HCT116 (cell line): ENCODE measurements around the gene ALOX5AP. TPM values are rescaled to one million over a fixed set of nuclear protein-coding genes. Genes with fewer than 3 reads are reported as not detected.

ENCODE experiments used
- ATAC-seq: fragments of 200-7000 bp; cut with Tn5 transposase; 2 replicates; pipeline ENCODE4 v1.9.1; 2020; ENCODE audit warnings: mild to moderate bottlenecking, moderate library complexity
- BruUV-seq: library from RNA; stranded (reverse); fragments of 400-500 nt; replicated peaks from 2 replicates; lab custom pipeline; 2021; lab: Mats Ljungman, UMichigan
- CTCF ChIA-PET: fragments of 300-600 bp; sonication (Branson Sonifier 250); formaldehyde crosslinking; loops from one replicate; lab custom pipeline; 2021; ENCODE audit warnings: antibody characterized with exemption; lab: Charles Lee
- POLR2A ChIA-PET: fragments of 300-600, 350-600 bp; sonication (Branson Sonifier 250); formaldehyde crosslinking; loops from one replicate; lab custom pipeline; 2021; ENCODE audit warnings: antibody characterized with exemption; lab: Charles Lee
- RAD21 ChIA-PET, 2 experiments: fragments of 300-600 bp; sonication (Branson Sonifier 250); formaldehyde crosslinking; loops; one replicate each; lab custom pipeline; 2023; ENCODE audit warnings: low total read pairs in 2 of 2; ENCODE audit not compliant: uncharacterized antibody in 2 of 2, unreplicated experiment in 2 of 2, low non-redundant PET in 1 of 2; lab: Charles Lee
- DNase-seq: peaks from one replicate; pipeline ENCODE4 v3.0.0-alpha.2; 2010; ENCODE audit warnings: low read depth, low spot score
- H2AFZ ChIP-seq: fragments of 200-600 bp; shearing (Covaris generic), sonication (generic); 2 replicates; pipeline ENCODE4 v1.6.1; 2017; ENCODE audit warnings: low read depth, mixed run types, mixed read lengths, antibody characterized with exemption, low read length; ENCODE audit not compliant: poor library complexity, severe bottlenecking
- H3K27ac ChIP-seq: 2 replicates; pipeline ENCODE4 v1.5.1; 2012; ENCODE audit warnings: low read depth, low read length
- H3K27me3 ChIP-seq: fragments of 200-600 bp; sonication (generic); 2 replicates; pipeline ENCODE4 v1.6.1; 2016; ENCODE audit warnings: mixed run types, low read length, mixed read lengths; ENCODE audit not compliant: insufficient read depth
- H3K36me3 ChIP-seq, 2 experiments: fragments of 200-500 bp in 1 of 2; fragments of 200-600 bp in 1 of 2; sonication (Bioruptor generic) in 1 of 2; sonication (generic) in 1 of 2; 2 replicates each; pipeline versions ENCODE4 v1.5.1 to v1.6.1; 2014 to 2016; ENCODE audit warnings: low read length in 2 of 2, inconsistent platforms in 1 of 2, mixed read lengths in 1 of 2, mixed run types in 1 of 2; ENCODE audit not compliant: insufficient read depth in 2 of 2, control insufficient read depth in 1 of 2
- H3K4me1 ChIP-seq, 2 experiments: fragments of 200-600 bp in 1 of 2; sonication (generic) in 1 of 2; 2 replicates each; pipeline versions ENCODE4 v1.5.1 to v1.6.1; 2012 to 2017; ENCODE audit warnings: low read length in 2 of 2, inconsistent platforms in 1 of 2, mild to moderate bottlenecking in 1 of 2, mixed read lengths in 1 of 2, mixed run types in 1 of 2, moderate library complexity in 1 of 2; ENCODE audit not compliant: insufficient read depth in 2 of 2, control insufficient read depth in 1 of 2
- H3K4me2 ChIP-seq: fragments of 200-600 bp; sonication (generic); 2 replicates; pipeline ENCODE4 v1.6.1; 2017; ENCODE audit warnings: mixed run types, low read length, mixed read lengths
- H3K4me3 ChIP-seq, 2 experiments: fragments of 200-600 bp in 1 of 2; sonication (generic) in 1 of 2; replicated peaks in 1 of 2; 2 replicates each; pipeline ENCODE4 v1.5.1; 2011 to 2016; ENCODE audit warnings: low read length in 2 of 2, control low read depth in 1 of 2, low read depth in 1 of 2, mild to moderate bottlenecking in 1 of 2, mixed read lengths in 1 of 2, mixed run types in 1 of 2
- H3K79me2 ChIP-seq: fragments of 200-600 bp; sonication (generic); 2 replicates; pipeline ENCODE4 v1.6.1; 2017; ENCODE audit warnings: mild to moderate bottlenecking, mixed run types, low read length, moderate library complexity, mixed read lengths; ENCODE audit not compliant: insufficient read depth
- H3K9ac ChIP-seq: fragments of 200-600 bp; sonication (generic); 2 replicates; pipeline ENCODE4 v1.6.1; 2016; ENCODE audit warnings: low read length, mixed read lengths
- H3K9me2 ChIP-seq: fragments of 200-600 bp; sonication (generic), shearing (Covaris generic); 2 replicates; pipeline ENCODE4 v1.6.1; 2017; ENCODE audit warnings: mixed run types, mild to moderate bottlenecking, moderate library complexity; ENCODE audit not compliant: insufficient read depth
- H3K9me3 ChIP-seq, 2 experiments: fragments of 200-500 bp in 1 of 2; fragments of 200-600 bp in 1 of 2; sonication (Bioruptor generic) in 1 of 2; sonication (generic) in 1 of 2; 2 replicates each; pipeline ENCODE4 v1.6.1; 2014 to 2017; ENCODE audit warnings: low read length in 2 of 2, mixed read lengths in 2 of 2, inconsistent platforms in 1 of 2, low read depth in 1 of 2, mild to moderate bottlenecking in 1 of 2, mixed run types in 1 of 2, moderate library complexity in 1 of 2; ENCODE audit not compliant: control insufficient read depth in 1 of 2, insufficient read depth in 1 of 2
- H4K20me1 ChIP-seq: fragments of 200-600 bp; sonication (generic), shearing (Covaris generic); 2 replicates; pipeline ENCODE4 v1.6.1; 2017; ENCODE audit warnings: mixed run types, mild to moderate bottlenecking, moderate library complexity; ENCODE audit not compliant: insufficient read depth
- CEBPB ChIP-seq: IDR thresholded peaks from 2 replicates; pipeline ENCODE4 v1.6.1; 2012; ENCODE audit warnings: low read depth
- EGR1 ChIP-seq: IDR thresholded peaks from 2 replicates; pipeline ENCODE4 v1.6.1; 2012; ENCODE audit warnings: low read depth
- ELF1 ChIP-seq: IDR thresholded peaks from 2 replicates; pipeline ENCODE4 v1.6.1; 2012; ENCODE audit warnings: low read depth, borderline replicate concordance
- EZH2 ChIP-seq: fragments of 200-600 bp; sonication (generic); IDR thresholded peaks from 2 replicates; pipeline ENCODE4 v1.6.1; 2017; ENCODE audit warnings: antibody characterized with exemption, mixed run types
- FOSL1 ChIP-seq: IDR thresholded peaks from 2 replicates; pipeline ENCODE4 v1.6.1; 2012; ENCODE audit warnings: low read depth
- JUND ChIP-seq: IDR thresholded peaks from 2 replicates; pipeline ENCODE4 v1.6.1; 2012
- MAX ChIP-seq: IDR thresholded peaks from 2 replicates; pipeline ENCODE4 v1.6.1; 2012
- POLR2AphosphoS5 ChIP-seq: IDR thresholded peaks from 2 replicates; pipeline ENCODE4 v1.6.1; 2011; ENCODE audit warnings: mild to moderate bottlenecking, low read depth, low read length, moderate library complexity
- SP1 ChIP-seq: IDR thresholded peaks from 2 replicates; pipeline ENCODE4 v1.6.1; 2012; ENCODE audit warnings: low read depth
- SRF ChIP-seq: IDR thresholded peaks from 2 replicates; pipeline ENCODE4 v1.6.1; 2012; ENCODE audit warnings: low read depth
- ZNF274 ChIP-seq: fragments of 200-500 bp; sonication (Bioruptor generic); IDR thresholded peaks from 2 replicates; pipeline ENCODE4 v1.6.1; 2014; ENCODE audit warnings: mild to moderate bottlenecking, low read depth, low read length, inconsistent platforms
- intact Hi-C: fragments of 100-400 bp; cut with micrococcal nuclease; formaldehyde crosslinking; loops from 2 replicates; pipeline ENCODE4 v1.10.0; 2022
- total RNA-seq: library from RNA; stranded (reverse); gene quantifications from one replicate; pipeline ENCODE4 v1.2.1, GENCODE V29; 2021; ENCODE audit not compliant: unreplicated experiment
- TF ChIP-seq, protein P1 (sequence below): IDR thresholded peaks from 2 replicates; pipeline ENCODE4 v1.6.1; 2011; ENCODE audit warnings: mild to moderate bottlenecking, low read length, moderate library complexity; ENCODE audit not compliant: insufficient replicate concordance; ENCODE audit errors: extremely low read depth
- TF ChIP-seq, protein P2 (sequence below): IDR thresholded peaks from 2 replicates; pipeline ENCODE4 v1.6.1; 2012

The ALOX5AP gene
- total RNA-seq, 1 experiment from 2014 or later: not detected

DNA sequence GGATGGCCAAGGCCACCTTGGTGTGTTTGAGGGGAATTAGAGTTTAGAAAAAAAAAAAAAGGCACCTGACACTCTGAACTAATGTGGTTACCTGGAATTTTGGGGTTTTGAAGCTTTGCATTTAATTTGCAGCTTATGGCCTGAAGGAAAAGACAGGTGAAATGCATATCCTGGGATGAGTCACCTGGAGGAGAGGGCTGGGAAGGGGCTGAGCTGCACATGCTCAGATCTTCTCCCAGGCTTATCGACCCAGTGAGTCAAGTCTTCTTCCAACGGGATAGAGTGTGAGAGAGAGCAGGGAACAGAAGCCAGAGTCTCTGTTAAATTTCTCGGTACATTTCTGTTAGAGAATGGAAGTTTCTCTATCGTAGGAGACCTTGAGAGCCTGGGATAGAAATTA is 29.7 kb upstream of the ALOX5AP start:
- Histone ChIP-seq H3K4me3 (no peak overlapping the region), H3K27ac (no peak overlapping the region), H3K4me1 (0 out of 4 replicates have a peak, but pooled peaks cover 0 to 4% of the 10 kb centered on the region in 2 experiments)
- ChIA-PET CTCF (no interaction called here), RAD21 (no interaction called here)
- TF ChIP-seq MAX: no peak
- TF ChIP-seq POLR2AphosphoS5: no peak
- TF ChIP-seq, protein P1, sequence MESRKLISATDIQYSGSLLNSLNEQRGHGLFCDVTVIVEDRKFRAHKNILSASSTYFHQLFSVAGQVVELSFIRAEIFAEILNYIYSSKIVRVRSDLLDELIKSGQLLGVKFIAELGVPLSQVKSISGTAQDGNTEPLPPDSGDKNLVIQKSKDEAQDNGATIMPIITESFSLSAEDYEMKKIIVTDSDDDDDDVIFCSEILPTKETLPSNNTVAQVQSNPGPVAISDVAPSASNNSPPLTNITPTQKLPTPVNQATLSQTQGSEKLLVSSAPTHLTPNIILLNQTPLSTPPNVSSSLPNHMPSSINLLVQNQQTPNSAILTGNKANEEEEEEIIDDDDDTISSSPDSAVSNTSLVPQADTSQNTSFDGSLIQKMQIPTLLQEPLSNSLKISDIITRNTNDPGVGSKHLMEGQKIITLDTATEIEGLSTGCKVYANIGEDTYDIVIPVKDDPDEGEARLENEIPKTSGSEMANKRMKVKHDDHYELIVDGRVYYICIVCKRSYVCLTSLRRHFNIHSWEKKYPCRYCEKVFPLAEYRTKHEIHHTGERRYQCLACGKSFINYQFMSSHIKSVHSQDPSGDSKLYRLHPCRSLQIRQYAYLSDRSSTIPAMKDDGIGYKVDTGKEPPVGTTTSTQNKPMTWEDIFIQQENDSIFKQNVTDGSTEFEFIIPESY: no peak
- TF ChIP-seq, protein P2, sequence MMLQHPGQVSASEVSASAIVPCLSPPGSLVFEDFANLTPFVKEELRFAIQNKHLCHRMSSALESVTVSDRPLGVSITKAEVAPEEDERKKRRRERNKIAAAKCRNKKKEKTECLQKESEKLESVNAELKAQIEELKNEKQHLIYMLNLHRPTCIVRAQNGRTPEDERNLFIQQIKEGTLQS: no peak
- no peak for TF ChIP-seq JUND
- no peak for TF ChIP-seq EGR1
- TF ChIP-seq SP1: no peak
- no peak for TF ChIP-seq SRF
- no peak for TF ChIP-seq FOSL1
- no peak for TF ChIP-seq ELF1
- TF ChIP-seq ZNF274: no peak
- no peak for TF ChIP-seq EZH2
- TF ChIP-seq CEBPB: no peak
- TF ChIP-seq, all 23 proteins: peak for 0
- DNase-seq: no peak
- intact Hi-C loops: no loop called here
- no peaks in the 10 kb centered on the region for H3K9me2 ChIP-seq
- H3K4me2 ChIP-seq: no peak overlapping the region
- no peaks in the 10 kb centered on the region for H3K79me2 ChIP-seq
- H3K27me3 ChIP-seq: no peaks in the 10 kb centered on the region
- no peak overlapping the region for H3K9ac ChIP-seq
- POLR2A ChIA-PET: no interaction called here
- BruUV-seq: no TSS peak
- no peak for ATAC-seq
- no peaks in the 10 kb centered on the region for H3K9me3 ChIP-seq
- H4K20me1 ChIP-seq: no peaks in the 10 kb centered on the region
- no peaks in the 10 kb centered on the region for H3K36me3 ChIP-seq
- H2AFZ ChIP-seq: no peak overlapping the region
